Parathyroid adenoma (tissue), 2 donors: ENCODE data around the gene MAD1L1.

Experiments used
- H2AFZ ChIP-seq: fragments of 300-600 bp; sonication (generic); one replicate; pipeline ENCODE4 v1.7.0; 2017; ENCODE audit warnings: antibody characterized with exemption, mild to moderate bottlenecking
- H3K27ac ChIP-seq: fragments of 300-600 bp; sonication (generic); one replicate; pipeline ENCODE4 v1.7.0; 2017
- H3K27me3 ChIP-seq: fragments of 300-600 bp; sonication (generic); one replicate; pipeline ENCODE4 v1.7.0; 2017; ENCODE audit warnings: low read length; ENCODE audit not compliant: control insufficient read depth, insufficient read depth
- H3K36me3 ChIP-seq: fragments of 300-600 bp; sonication (generic); one replicate; pipeline ENCODE4 v1.7.0; 2017; ENCODE audit warnings: low read length; ENCODE audit not compliant: control insufficient read depth, insufficient read depth
- H3K4me1 ChIP-seq: fragments of 300-600 bp; sonication (generic); one replicate; pipeline ENCODE4 v1.7.0; 2017; ENCODE audit warnings: control low read depth
- H3K4me2 ChIP-seq: fragments of 300-600 bp; sonication (generic); one replicate; pipeline ENCODE4 v1.7.0; 2017; ENCODE audit warnings: low read length
- H3K4me3 ChIP-seq: fragments of 300-600 bp; sonication (generic); one replicate; pipeline ENCODE4 v1.7.0; 2017; ENCODE audit warnings: low read depth, low read length
- H3K79me2 ChIP-seq: fragments of 300-600 bp; sonication (generic); one replicate; pipeline ENCODE4 v1.7.0; 2017; ENCODE audit warnings: control low read depth
- H3K9ac ChIP-seq: fragments of 300-600 bp; sonication (generic); one replicate; pipeline ENCODE4 v1.7.0; 2017; ENCODE audit warnings: mild to moderate bottlenecking
- H3K9me3 ChIP-seq: fragments of 300-600 bp; sonication (generic); one replicate; pipeline ENCODE4 v1.7.0; 2017; ENCODE audit warnings: low read length; ENCODE audit not compliant: control insufficient read depth
- TF ChIP-seq, protein P1 (sequence below): fragments of 300-600 bp; sonication (generic); IDR thresholded peaks from one replicate; pipeline ENCODE4 v1.7.0; 2017; ENCODE audit warnings: antibody characterized with exemption, mild to moderate bottlenecking
- donor health status: primary hyperparathyroidism.

MAD1L1 gene

DNA sequence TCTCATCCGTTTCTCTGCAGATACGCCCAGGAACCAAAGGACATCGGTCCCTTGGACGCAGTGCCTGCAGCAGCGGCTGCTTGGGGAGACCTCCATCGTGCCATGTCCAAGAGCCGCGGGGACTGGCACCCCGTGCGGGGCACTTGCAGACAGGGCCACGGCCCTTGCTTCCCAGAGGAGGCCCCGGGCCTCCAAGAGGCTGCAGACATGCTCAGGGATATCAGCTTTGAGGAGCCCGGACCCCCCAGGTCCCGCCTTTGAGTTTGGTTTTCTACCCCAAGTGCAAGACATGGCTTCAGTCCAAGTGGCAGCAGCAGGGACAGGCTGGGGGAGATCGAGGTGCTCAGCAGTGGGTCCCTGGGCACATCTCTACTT is 283.1 kb downstream of the MAD1L1 start:
- Histone ChIP-seq H3K27ac (no peak overlapping the region), H3K9me3 (no peaks in the 10 kb centered on the region), H3K4me2 (no peak overlapping the region), H3K36me3 (no peaks in the 10 kb centered on the region), H2AFZ (no peak overlapping the region), H3K4me1 (no peaks in the 10 kb centered on the region), H3K9ac (no peak overlapping the region), H3K79me2 (no peaks in the 10 kb centered on the region), H3K4me3 (no peak overlapping the region), H3K27me3 (no peaks in the 10 kb centered on the region)
- TF ChIP-seq, protein P1, sequence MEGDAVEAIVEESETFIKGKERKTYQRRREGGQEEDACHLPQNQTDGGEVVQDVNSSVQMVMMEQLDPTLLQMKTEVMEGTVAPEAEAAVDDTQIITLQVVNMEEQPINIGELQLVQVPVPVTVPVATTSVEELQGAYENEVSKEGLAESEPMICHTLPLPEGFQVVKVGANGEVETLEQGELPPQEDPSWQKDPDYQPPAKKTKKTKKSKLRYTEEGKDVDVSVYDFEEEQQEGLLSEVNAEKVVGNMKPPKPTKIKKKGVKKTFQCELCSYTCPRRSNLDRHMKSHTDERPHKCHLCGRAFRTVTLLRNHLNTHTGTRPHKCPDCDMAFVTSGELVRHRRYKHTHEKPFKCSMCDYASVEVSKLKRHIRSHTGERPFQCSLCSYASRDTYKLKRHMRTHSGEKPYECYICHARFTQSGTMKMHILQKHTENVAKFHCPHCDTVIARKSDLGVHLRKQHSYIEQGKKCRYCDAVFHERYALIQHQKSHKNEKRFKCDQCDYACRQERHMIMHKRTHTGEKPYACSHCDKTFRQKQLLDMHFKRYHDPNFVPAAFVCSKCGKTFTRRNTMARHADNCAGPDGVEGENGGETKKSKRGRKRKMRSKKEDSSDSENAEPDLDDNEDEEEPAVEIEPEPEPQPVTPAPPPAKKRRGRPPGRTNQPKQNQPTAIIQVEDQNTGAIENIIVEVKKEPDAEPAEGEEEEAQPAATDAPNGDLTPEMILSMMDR: no peak

DNA sequence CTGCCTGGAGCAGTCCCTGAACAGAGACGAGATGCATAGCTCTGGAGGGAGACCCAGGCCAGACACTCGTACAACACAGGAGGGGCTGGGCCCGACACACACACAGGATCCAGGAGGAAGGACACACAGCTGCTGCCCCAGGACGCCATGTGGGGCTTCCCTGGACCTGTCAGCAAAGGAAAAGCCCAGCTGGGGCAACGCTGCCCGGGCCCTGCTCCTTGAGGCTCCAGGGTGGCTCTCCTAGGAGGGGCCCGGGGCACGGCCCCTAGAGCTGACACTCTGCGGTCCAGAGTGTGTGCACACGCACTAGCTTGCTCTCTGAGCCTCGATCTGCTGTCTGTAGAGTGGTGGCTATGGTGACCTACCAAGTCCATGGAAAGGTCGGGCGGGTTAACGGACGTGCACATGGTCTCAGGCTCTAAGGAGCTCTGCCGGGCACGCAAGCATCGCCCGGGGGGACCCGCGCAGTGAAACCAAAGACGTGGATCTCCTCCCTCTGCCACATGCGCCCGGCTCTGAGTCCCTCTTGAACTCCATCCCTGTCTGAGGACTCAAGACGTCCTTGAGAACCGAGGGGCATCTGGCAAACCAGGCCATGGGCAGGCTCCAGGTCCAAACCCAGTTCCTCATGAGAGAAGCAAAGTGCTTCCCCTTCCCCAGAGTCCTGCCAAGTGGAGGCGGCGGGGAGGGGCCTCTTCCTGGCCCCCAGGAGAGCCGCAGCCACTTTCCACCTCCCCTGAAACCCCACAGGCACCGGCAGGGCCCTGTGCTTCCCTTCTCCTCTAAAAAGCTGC is 283.7 kb downstream of the MAD1L1 start:
- TF ChIP-seq, protein P1: no peak
- Histone ChIP-seq H3K79me2 (no peaks in the 10 kb centered on the region), H3K27me3 (no peaks in the 10 kb centered on the region), H3K36me3 (no peaks in the 10 kb centered on the region), H3K27ac (no peak overlapping the region), H3K4me2 (no peak overlapping the region), H3K9me3 (no peaks in the 10 kb centered on the region), H3K4me3 (no peak overlapping the region), H2AFZ (no peak overlapping the region), H3K4me1 (no peaks in the 10 kb centered on the region), H3K9ac (no peak overlapping the region)

DNA sequence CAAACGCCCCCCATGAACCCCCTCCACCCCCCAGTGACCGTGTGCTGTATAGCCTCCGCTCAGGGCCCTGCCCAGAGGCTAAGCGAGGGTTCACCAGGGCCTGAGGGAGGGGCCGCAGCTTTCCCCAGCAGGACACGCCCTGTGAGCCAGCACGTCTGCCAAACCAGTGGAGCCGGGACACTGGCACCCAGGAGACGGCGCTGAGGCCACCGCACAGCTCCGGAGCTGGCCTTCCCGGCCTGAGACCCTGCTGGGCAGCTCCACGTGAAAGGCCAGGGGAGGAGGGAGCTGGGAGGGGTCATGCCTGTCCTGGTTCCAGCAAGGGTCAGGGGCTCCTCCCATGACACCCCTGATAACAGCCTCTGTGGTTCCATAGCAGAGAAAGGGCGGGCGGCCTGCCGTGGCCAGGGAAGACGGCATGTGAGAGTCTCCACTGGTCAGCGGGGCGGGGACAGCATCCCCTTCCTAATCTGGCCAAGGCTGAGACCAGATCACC is 284.4 kb downstream of the MAD1L1 start:
- H3K4me3 ChIP-seq: no peak overlapping the region
- no peaks in the 10 kb centered on the region for H3K79me2 ChIP-seq
- no peaks in the 10 kb centered on the region for H3K36me3 ChIP-seq
- H2AFZ ChIP-seq: no peak overlapping the region
- H3K9me3 ChIP-seq: no peaks in the 10 kb centered on the region
- H3K27me3 ChIP-seq: no peaks in the 10 kb centered on the region
- no peak overlapping the region for H3K27ac ChIP-seq
- TF ChIP-seq, protein P1: no peak
- H3K4me1 ChIP-seq: no peaks in the 10 kb centered on the region
- no peak overlapping the region for H3K4me2 ChIP-seq
- no peak overlapping the region for H3K9ac ChIP-seq

DNA sequence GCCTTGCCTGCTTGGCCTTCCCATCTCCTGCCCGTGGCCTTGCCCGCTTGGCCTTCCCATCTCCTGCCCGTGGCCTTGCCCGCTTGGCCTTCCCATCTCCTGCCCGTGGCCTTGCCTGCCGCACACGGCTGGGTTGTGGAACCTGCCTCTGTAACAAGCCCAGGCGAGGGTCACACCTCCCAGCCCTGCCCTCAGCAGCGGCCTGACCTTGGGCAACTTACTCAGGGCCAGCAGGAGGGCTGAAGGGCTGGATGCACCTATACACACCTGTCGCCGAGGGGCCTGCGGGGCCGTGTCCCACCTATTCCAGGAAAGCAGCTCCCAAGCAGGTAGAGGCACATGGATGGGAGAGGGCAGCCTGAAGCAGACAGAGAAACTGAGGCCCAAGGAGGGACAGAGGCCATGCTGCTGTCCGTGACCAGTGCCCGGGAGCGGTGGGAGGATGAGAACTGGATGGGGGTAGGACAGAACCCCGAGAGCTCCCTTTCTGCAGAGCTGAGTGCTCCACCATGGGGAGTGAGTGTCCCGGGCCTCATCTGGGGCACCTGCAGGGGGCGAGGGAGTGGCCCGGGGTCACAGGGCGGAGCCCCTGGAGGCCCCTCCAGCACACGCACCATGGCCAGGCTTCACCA is 285.0 kb downstream of the MAD1L1 start:
- no peaks in the 10 kb centered on the region for H3K27me3 ChIP-seq

More for the DNA sequence above, 285.0 kb downstream of the MAD1L1 start:
- TF ChIP-seq, protein P1: no peak
- Histone ChIP-seq H3K4me2 (no peak overlapping the region), H3K36me3 (no peaks in the 10 kb centered on the region), H2AFZ (no peak overlapping the region), H3K79me2 (no peaks in the 10 kb centered on the region), H3K4me1 (no peaks in the 10 kb centered on the region), H3K9ac (no peak overlapping the region), H3K27ac (no peak overlapping the region), H3K4me3 (no peak overlapping the region), H3K9me3 (no peaks in the 10 kb centered on the region)
